Measurements from ENCODE around the gene ZNF487. TPM values are rescaled to one million over a fixed set of nuclear protein-coding genes. Genes with fewer than 3 reads are reported as not detected.

Gene ZNF487
- total and polyA plus RNA-seq, 2 donors (not counting 1 experiment from before 2014, with no cell fraction given) = 9.8 to 14.8 TPM

DNA sequence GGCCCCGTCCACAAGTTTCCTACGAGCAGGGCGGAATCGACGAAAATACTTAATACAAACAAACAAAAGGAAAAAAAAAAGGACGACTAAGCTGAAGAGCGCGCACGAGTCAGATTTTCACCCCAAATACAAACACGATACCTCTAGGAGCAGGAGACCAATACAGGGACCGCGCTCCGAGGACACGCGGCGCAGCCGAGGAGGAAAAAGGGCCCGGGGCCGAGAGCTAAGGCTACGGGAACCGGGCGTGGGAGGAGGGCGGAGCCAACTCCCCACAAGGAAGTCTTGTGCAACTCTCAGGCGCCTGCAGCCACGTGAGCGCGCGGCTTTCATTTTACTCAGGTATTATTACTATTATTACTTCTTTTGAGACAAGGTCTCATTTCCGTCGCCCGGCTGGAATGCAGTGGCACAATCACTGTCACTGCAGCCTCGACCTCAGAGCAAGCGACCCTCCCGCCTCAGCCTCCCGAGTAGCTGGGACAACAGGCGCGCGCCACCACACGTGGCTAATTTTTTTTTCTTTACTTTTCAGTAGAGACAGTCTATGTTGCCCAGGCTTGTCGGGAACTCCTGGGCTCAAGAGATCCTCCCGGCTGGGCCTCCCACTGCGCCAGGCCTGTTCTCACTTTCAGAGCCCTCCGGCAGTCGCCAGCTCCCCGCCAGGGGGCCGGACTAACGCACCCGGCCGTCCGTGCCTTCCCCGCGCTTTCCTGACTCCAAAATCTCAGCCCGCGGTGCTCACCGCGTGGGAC, 29.2 kb upstream of the ZNF487 start:
- peaks cover 38 to 55% of the 10 kb centered on the region in 2 donors for H3K4me1 ChIP-seq (ENCODE audit: control insufficient read depth in 2 of 2, insufficient read depth in 2 of 2, low read length in 2 of 2)
- Mint-ChIP-seq H3K9me3 (ENCODE audit: insufficient read depth) (no peaks in the 10 kb centered on the region), H3K27ac (peak overlapping the region; percentile 98), H3K4me3 (peak overlapping the region; percentile 98), H3K27me3 (no peaks in the 10 kb centered on the region), H3K4me1 (peaks cover 37% of the 10 kb centered on the region)
- H3K9me3 ChIP-seq (ENCODE audit: control extremely low read depth in 1 of 3, control insufficient read depth in 2 of 3, insufficient read depth in 1 of 3, low read length in 2 of 3) = no peaks in the 10 kb centered on the region
- H4K20me1 ChIP-seq (ENCODE audit: control insufficient read depth, insufficient read depth, low read length, poor library complexity, severe bottlenecking) = peaks cover 53% of the 10 kb centered on the region
- peaks cover 65% of the 10 kb centered on the region for H3K79me2 ChIP-seq (ENCODE audit: control insufficient read depth, insufficient read depth, low read length)
- ChIA-PET POLR2A (interaction anchor here (1.1 to 1.8 kb wide), 7 partner anchors 11 to 45 kb away, joined by 3 to 21 read pairs (median 11); partner anchors contain the start of gene ZNF487), CTCF (interaction anchor here (0.8 to 1.8 kb wide), 10 partner anchors 10 to 60 kb away, joined by 3 to 10 read pairs (median 4); partner anchors contain the start of gene ZNF487)
- peak overlapping the region; percentile 100 for H3K4me2 ChIP-seq (replicated peaks; ENCODE audit: low read depth, low read length, poor library complexity, severe bottlenecking)
- DNase-seq (peak; percentile 92), ATAC-seq (ENCODE audit: low read depth) (peak; percentile 44)
- H3K27ac ChIP-seq (ENCODE audit: low read length in 2 of 2) = peak overlapping the region; percentile 100
- H3K36me3 ChIP-seq (replicated peaks in 1 of 2; ENCODE audit: control extremely low read depth in 1 of 2, control insufficient read depth in 1 of 2, extremely low read depth in 1 of 2, insufficient read depth in 2 of 2, low read length in 1 of 2) = peaks cover 0 to 6% of the 10 kb centered on the region in 2 experiments
- TF ChIP-seq, protein P1, sequence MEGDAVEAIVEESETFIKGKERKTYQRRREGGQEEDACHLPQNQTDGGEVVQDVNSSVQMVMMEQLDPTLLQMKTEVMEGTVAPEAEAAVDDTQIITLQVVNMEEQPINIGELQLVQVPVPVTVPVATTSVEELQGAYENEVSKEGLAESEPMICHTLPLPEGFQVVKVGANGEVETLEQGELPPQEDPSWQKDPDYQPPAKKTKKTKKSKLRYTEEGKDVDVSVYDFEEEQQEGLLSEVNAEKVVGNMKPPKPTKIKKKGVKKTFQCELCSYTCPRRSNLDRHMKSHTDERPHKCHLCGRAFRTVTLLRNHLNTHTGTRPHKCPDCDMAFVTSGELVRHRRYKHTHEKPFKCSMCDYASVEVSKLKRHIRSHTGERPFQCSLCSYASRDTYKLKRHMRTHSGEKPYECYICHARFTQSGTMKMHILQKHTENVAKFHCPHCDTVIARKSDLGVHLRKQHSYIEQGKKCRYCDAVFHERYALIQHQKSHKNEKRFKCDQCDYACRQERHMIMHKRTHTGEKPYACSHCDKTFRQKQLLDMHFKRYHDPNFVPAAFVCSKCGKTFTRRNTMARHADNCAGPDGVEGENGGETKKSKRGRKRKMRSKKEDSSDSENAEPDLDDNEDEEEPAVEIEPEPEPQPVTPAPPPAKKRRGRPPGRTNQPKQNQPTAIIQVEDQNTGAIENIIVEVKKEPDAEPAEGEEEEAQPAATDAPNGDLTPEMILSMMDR (IDR thresholded peaks at IDR 0.05) = peak; percentile 70
- no peak for TF ChIP-seq EZH2 (IDR thresholded peaks at IDR 0.05; ENCODE audit: borderline replicate concordance, insufficient read depth, low read depth, low read length, poor library complexity, severe bottlenecking)
- intact Hi-C loops (cut with micrococcal nuclease) = loop anchor here (1.0 to 5.0 kb wide), 6 partner anchors 10 to 855 kb away; partner anchors contain the start of genes BMS1, CSGALNACT2, ZNF32 and ZNF33B
- peak overlapping the region; percentile 99 for H3K9ac ChIP-seq (ENCODE audit: low read length)
- peak overlapping the region; percentile 32 for H2AFZ ChIP-seq (ENCODE audit: insufficient read depth, low read depth, low read length, poor library complexity, severe bottlenecking)
- WGBS (ENCODE audit: insufficient coverage) = under 1% methylated on average over 55 of the region's 56 CpGs
- H3K27me3 ChIP-seq (replicated peaks in 1 of 4; ENCODE audit: control extremely low read depth in 1 of 4, control insufficient read depth in 3 of 4, insufficient read depth in 4 of 4, low read length in 3 of 4) = no peaks in the 10 kb centered on the region
- peak overlapping the region; percentile 43 to 92 (median 83) for H3K4me3 ChIP-seq (ENCODE audit: control extremely low read depth in 1 of 5, extremely low read depth in 1 of 5, insufficient read depth in 1 of 5, low read depth in 2 of 5, low read length in 4 of 5)

All from B cell (primary cell).